Breast epithelium (tissue), 4 donors: ENCODE results near the gene COG3. TPM values are rescaled to one million over a fixed set of nuclear protein-coding genes. Genes with fewer than 3 reads are reported as not detected.

Source experiments
- DNase-seq, 2 donors: peaks; one replicate each; pipeline ENCODE4 v3.0.0-alpha.2; 2019; ENCODE audit warnings: low spot score in 2 of 2
- H3K27ac ChIP-seq, 2 donors: fragments of 200-600 bp; sonication (generic) in 1 of 2; one replicate each; pipeline ENCODE4 v1.5.1; 2016 to 2019; ENCODE audit warnings: mild to moderate bottlenecking in 1 of 2
- H3K27me3 ChIP-seq, 2 donors: fragments of 200-600 bp; sonication (generic) in 1 of 2; one replicate each; pipeline versions ENCODE4 v1.5.1 to v1.6.0; 2017 to 2019; ENCODE audit warnings: control low read depth in 1 of 2, mild to moderate bottlenecking in 1 of 2
- H3K36me3 ChIP-seq: fragments of 200-600 bp; one replicate; pipeline ENCODE4 v1.5.1; 2019
- H3K4me1 ChIP-seq, 2 donors: fragments of 200-600 bp; sonication (generic); one replicate each; pipeline ENCODE4 v1.5.1; 2016 to 2019; ENCODE audit warnings: control low read depth in 1 of 2
- H3K4me3 ChIP-seq, 3 donors: fragments of 200-600 bp; sonication (generic); 1 replicate in 2 of 3; 2 replicates in 1 of 3; pipeline ENCODE4 v1.5.1; 2016 to 2019; ENCODE audit warnings: mild to moderate bottlenecking in 3 of 3, moderate library complexity in 2 of 3
- H3K9me3 ChIP-seq, 2 donors: fragments of 200-600 bp; sonication (generic) in 1 of 2; one replicate each; pipeline ENCODE4 v1.5.1; 2016 to 2019; ENCODE audit warnings: control low read depth in 1 of 2
- CTCF ChIP-seq, 3 donors: fragments of 450-650 bp; IDR thresholded peaks; one replicate each; pipeline ENCODE4 v1.5.1; 2016 to 2017; ENCODE audit warnings: antibody characterized with exemption in 3 of 3, mild to moderate bottlenecking in 3 of 3, moderate library complexity in 3 of 3
- POLR2A ChIP-seq: fragments of 450-650 bp; IDR thresholded peaks from one replicate; pipeline ENCODE4 v1.6.1; 2016; ENCODE audit warnings: antibody characterized with exemption, mild to moderate bottlenecking, moderate library complexity
- POLR2AphosphoS5 ChIP-seq, 3 donors: sonication (generic); formaldehyde crosslinking; IDR thresholded peaks; one replicate each; pipeline ENCODE4 v1.6.1; 2017; ENCODE audit warnings: antibody characterized with exemption in 3 of 3
- intact Hi-C: fragments of 100-400 bp; cut with DNase I; formaldehyde crosslinking; loops from one replicate; pipeline ENCODE4 v1.15.1; 2023; ENCODE audit warnings: low total_unique reads
- total RNA-seq, 3 donors: library from RNA; depleted of rRNA; stranded (reverse); fragments of >200 nt; gene quantifications; one replicate each; pipeline ENCODE4 v1.1.0, GENCODE V29; 2016

COG3 gene
- total RNA-seq, 3 donors from 2014 or later, result 30.4 to 45.1 (median 39.7) TPM

DNA sequence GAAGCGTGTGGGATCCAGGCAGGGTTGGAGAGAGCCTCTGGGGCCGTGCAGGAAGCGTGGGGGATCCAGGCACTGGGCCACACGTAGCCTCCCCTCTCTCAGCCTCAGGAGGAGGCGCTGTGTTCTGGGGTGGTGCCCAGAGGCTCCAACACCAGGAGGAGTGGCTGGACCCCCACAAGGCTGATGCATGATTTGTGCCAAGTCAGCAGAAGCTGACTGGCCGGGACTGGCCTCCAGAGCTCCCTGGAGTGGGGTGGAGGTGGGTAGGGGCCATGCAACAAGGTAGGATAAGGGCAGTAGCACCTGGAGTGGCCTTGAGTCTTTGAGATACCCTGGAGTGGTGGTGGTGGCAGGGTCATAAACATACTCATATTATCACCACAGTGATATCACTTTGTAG, 75.5 kb downstream of the COG3 start:
- Histone ChIP-seq H3K27ac (no peak overlapping the region), H3K36me3 (no peaks in the 10 kb centered on the region), H3K4me3 (no peak overlapping the region), H3K9me3 (no peaks in the 10 kb centered on the region), H3K4me1 (no peaks in the 10 kb centered on the region), H3K27me3 (no peaks in the 10 kb centered on the region)
- intact Hi-C loops, result no loop called here
- TF ChIP-seq CTCF (IDR thresholded peaks at IDR 0.05) (no peak), POLR2A (no peak), POLR2AphosphoS5 (IDR thresholded peaks at IDR 0.05) (no peak)
- no peak for DNase-seq

DNA sequence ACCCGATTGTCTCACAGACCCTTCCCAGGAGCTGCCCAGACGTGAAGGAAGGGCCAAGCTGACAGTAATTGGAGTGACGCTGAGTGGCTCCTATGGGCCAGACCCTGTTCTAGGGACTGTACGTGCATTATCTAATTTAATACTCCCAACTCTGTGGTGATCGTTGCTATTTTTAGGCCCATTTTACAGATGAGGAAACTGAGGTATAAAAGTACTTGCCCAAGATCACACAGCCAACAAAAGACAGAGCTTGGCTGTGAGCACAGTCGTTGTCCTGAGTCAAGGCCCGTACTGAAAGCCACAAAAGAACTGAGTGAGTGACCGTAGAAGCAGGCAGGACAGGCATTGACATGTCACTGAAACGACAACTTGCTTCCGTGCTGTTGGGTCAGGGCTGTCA, 76.1 kb downstream of the COG3 start:
- TF ChIP-seq POLR2AphosphoS5 (IDR thresholded peaks at IDR 0.05), result no peak
- TF ChIP-seq CTCF (IDR thresholded peaks at IDR 0.05), result no peak
- no peak for TF ChIP-seq POLR2A
- H3K27me3 ChIP-seq, result no peaks in the 10 kb centered on the region
- intact Hi-C loops, result no loop called here

GRCh38 chr13:45541806-45542205, 77.1 kb downstream of the COG3 start:
- H3K9me3 ChIP-seq, result no peaks in the 10 kb centered on the region
- H3K27me3 ChIP-seq, result no peaks in the 10 kb centered on the region
- TF ChIP-seq POLR2A, result no peak
- H3K4me1 ChIP-seq, result no peaks in the 10 kb centered on the region
- intact Hi-C loops, result no loop called here
- no peak for DNase-seq
- H3K36me3 ChIP-seq, result no peaks in the 10 kb centered on the region
- H3K4me3 ChIP-seq, result no peak overlapping the region
- H3K27ac ChIP-seq, result no peak overlapping the region

More for the DNA sequence above, 76.1 kb downstream of the COG3 start:
- Histone ChIP-seq H3K4me3 (no peak overlapping the region), H3K27ac (no peak overlapping the region), H3K9me3 (no peaks in the 10 kb centered on the region), H3K4me1 (no peaks in the 10 kb centered on the region), H3K36me3 (no peaks in the 10 kb centered on the region)
- DNase-seq, result no peak

DNA sequence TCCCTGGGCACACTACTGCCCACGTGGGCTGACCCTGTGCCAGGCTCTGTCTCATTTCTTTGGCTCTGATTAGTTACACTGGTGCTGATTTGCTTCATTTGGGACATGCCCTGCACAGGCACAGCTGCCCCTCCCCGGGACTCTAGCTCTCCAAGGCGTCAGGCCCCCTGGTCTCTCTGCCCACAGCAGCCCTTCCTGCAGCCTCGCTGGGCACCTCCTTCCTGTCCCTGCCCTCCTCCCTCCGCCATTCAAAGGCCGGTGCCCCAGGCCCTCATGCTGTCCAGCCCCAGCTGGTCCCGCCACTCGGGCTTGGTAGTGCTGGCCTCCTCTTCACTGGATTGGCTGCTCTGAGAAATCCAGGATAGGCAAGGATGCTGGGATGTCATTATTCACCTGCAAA, 77.7 kb downstream of the COG3 start:
- TF ChIP-seq POLR2A, result no peak
- no peak for TF ChIP-seq CTCF (IDR thresholded peaks at IDR 0.05)
- no peak for TF ChIP-seq POLR2AphosphoS5 (IDR thresholded peaks at IDR 0.05)
- intact Hi-C loops, result no loop called here

DNA sequence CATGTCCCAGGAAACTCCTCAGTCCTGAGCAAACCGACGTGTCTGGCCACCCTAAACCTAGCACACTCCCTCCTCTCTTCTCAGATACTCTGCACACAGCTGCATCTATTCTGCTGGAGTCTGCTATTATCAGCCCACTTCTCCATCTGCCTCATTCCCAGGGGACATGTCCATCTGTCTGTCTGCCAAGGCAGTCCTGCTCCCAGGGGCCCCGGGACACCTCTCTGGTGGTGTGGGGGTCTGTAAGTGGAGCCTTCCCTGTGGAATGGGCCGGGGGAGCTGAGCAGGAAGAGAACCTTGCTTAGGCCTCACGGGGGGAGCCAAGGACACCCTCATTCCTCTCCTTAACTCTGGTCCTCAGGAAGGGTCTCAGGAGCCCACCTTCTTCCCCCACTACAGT, 78.1 kb downstream of the COG3 start:
- no peak overlapping the region for H3K27ac ChIP-seq
- H3K27me3 ChIP-seq, result no peaks in the 10 kb centered on the region
- TF ChIP-seq POLR2AphosphoS5 (IDR thresholded peaks at IDR 0.05), result no peak
- TF ChIP-seq POLR2A, result no peak
- no peak for TF ChIP-seq CTCF (IDR thresholded peaks at IDR 0.05)
- no peaks in the 10 kb centered on the region for H3K4me1 ChIP-seq
- no peaks in the 10 kb centered on the region for H3K36me3 ChIP-seq
- H3K4me3 ChIP-seq, result no peak overlapping the region
- no peak for DNase-seq
- H3K9me3 ChIP-seq, result no peaks in the 10 kb centered on the region
- intact Hi-C loops, result no loop called here

More for the DNA sequence above, 77.7 kb downstream of the COG3 start:
- DNase-seq, result no peak
- Histone ChIP-seq H3K4me1 (no peaks in the 10 kb centered on the region), H3K27ac (no peak overlapping the region), H3K9me3 (no peaks in the 10 kb centered on the region), H3K27me3 (no peaks in the 10 kb centered on the region), H3K36me3 (no peaks in the 10 kb centered on the region), H3K4me3 (no peak overlapping the region)

DNA sequence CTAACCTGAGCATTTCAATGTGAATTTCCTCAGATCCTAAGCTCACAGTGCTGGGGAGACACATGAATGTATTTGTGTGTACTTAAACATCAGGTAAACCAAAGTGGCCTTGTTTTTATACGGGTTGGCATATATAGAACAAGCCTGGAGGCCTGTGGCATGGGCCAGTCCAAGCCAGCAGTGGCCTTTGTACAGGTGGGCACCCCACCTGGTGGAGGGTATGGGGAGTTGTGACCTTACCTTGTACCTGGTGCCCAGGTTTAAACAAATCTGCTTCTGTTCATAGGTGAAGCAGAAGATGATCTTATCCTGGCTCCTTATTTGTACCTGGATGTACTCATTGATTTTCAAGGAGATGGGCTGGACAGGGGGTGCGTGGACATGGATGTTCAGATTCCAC, 79.8 kb downstream of the COG3 start:
- DNase-seq, result no peak
- H3K4me1 ChIP-seq, result no peaks in the 10 kb centered on the region
- no peaks in the 10 kb centered on the region for H3K27me3 ChIP-seq
- no peak overlapping the region for H3K27ac ChIP-seq
- TF ChIP-seq POLR2A, result no peak
- no peak for TF ChIP-seq CTCF (IDR thresholded peaks at IDR 0.05)
- no peak for TF ChIP-seq POLR2AphosphoS5 (IDR thresholded peaks at IDR 0.05)
- H3K9me3 ChIP-seq, result no peaks in the 10 kb centered on the region
- no peaks in the 10 kb centered on the region for H3K36me3 ChIP-seq
- H3K4me3 ChIP-seq, result no peak overlapping the region
- intact Hi-C loops, result no loop called here
